Left lung (tissue), 10 donors: Measurements from ENCODE around the gene RBP2. TPM values are rescaled to one million over a fixed set of nuclear protein-coding genes. Genes with fewer than 3 reads are reported as not detected.

Source experiments
- ATAC-seq: fragments of 200-7000 bp; cut with Tn5 transposase; one replicate; pipeline ENCODE4 v1.9.1; 2020; ENCODE audit warnings: moderate library complexity
- DNase-seq, 4 donors: peaks; one replicate each; pipeline ENCODE4 v3.0.0-alpha.2; 2013 to 2020
- H3K27ac ChIP-seq, 2 donors: fragments of 200-600 bp; sonication (generic) in 1 of 2; one replicate each; pipeline versions ENCODE4 v1.5.0 to v1.8.0; 2020 to 2021
- H3K27me3 ChIP-seq, 2 donors: fragments of 200-600 bp; sonication (generic) in 1 of 2; one replicate each; pipeline versions ENCODE4 v1.5.0 to v1.8.0; 2020 to 2021
- H3K36me3 ChIP-seq, 2 donors: fragments of 200-600 bp; sonication (generic) in 1 of 2; one replicate each; pipeline versions ENCODE4 v1.5.0 to v1.8.0; 2020 to 2021
- H3K4me1 ChIP-seq, 2 donors: fragments of 200-600 bp; one replicate each; pipeline ENCODE4 v1.8.0; 2021
- H3K4me3 ChIP-seq, 2 donors: fragments of 200-600 bp; sonication (generic) in 1 of 2; one replicate each; pipeline versions ENCODE4 v1.5.0 to v1.8.0; 2020 to 2021; ENCODE audit warnings: mild to moderate bottlenecking in 1 of 2
- H3K9me3 ChIP-seq, 2 donors: fragments of 200-600 bp; sonication (generic) in 1 of 2; one replicate each; pipeline versions ENCODE4 v1.5.0 to v1.8.0; 2020 to 2021
- intact Hi-C, 2 donors: fragments of 100-400 bp; cut with DNase I; formaldehyde crosslinking; loops; one replicate each; pipeline versions ENCODE4 v1.11.2 to v1.14.2; 2022
- polyA plus RNA-seq, 6 donors: library from polyadenylated mRNA; unstranded; fragments of 120-200 nt; gene quantifications; one replicate each; pipeline ENCODE4 v1.2.1, GENCODE V29; 2013; ENCODE audit not compliant: insufficient read length in 6 of 6
- total RNA-seq, 2 donors: library from RNA; stranded (reverse); fragmentation: NEBNext Ultra II Directional; extraction: Animal tissue kit (Norgen Biotek cat#: 25700); gene quantifications; one replicate each; pipeline ENCODE4 v1.2.1, GENCODE V29; 2021
- TF ChIP-seq, protein P1 (sequence below), 2 donors: fragments of 200-600 bp; sonication (generic) in 1 of 2; IDR thresholded peaks; one replicate each; pipeline versions ENCODE4 v1.5.0 to v1.8.0; 2021; ENCODE audit warnings: antibody characterized with exemption in 2 of 2
- donor health status: DM: no; HTN: yes; CAD: no.
- donor health status: DM: no; HTN: no; CAD: no.

The RBP2 gene
- total and polyA plus RNA-seq, 8 donors = 0.26 to 9.3 (median 0.70) TPM; not detected in 1

DNA sequence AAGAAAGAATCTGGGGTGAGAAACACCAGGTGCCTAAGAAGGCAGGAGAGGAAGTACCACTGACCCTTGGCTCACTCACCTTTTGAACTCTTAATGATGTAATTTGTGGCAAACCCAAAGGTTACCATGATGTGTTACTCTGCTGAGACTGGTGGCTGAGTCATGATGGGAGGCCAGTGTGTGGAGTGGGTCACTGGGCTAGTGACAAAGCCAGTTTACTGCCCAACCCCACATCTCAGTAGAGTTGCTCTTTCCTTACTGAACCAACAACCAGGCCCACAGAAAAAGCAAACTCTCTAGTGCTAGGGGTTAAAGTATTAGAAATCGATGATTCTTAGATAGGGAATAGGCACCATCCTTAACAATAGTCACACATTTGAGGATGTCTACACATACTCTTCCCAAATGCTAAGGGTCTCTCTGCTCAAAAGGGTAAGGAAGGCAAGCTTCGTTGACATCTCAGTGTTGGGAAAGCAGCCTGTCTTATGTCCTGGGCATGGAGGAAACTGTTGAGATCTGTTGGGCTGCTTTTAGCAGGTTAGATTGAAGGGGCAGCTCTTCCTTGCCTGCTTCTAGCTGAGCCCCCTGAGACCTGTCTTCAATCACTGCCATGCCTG, 3.1 kb downstream of the RBP2 start:
- Histone ChIP-seq H3K9me3 (no peaks in the 10 kb centered on the region), H3K27me3 (no peaks in the 10 kb centered on the region), H3K27ac (no peak overlapping the region), H3K4me1 (no peaks in the 10 kb centered on the region), H3K36me3 (no peaks in the 10 kb centered on the region), H3K4me3 (no peak overlapping the region)
- intact Hi-C loops = no loop called here
- DNase-seq (no peak), ATAC-seq (no peak)
- TF ChIP-seq, protein P1, sequence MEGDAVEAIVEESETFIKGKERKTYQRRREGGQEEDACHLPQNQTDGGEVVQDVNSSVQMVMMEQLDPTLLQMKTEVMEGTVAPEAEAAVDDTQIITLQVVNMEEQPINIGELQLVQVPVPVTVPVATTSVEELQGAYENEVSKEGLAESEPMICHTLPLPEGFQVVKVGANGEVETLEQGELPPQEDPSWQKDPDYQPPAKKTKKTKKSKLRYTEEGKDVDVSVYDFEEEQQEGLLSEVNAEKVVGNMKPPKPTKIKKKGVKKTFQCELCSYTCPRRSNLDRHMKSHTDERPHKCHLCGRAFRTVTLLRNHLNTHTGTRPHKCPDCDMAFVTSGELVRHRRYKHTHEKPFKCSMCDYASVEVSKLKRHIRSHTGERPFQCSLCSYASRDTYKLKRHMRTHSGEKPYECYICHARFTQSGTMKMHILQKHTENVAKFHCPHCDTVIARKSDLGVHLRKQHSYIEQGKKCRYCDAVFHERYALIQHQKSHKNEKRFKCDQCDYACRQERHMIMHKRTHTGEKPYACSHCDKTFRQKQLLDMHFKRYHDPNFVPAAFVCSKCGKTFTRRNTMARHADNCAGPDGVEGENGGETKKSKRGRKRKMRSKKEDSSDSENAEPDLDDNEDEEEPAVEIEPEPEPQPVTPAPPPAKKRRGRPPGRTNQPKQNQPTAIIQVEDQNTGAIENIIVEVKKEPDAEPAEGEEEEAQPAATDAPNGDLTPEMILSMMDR (IDR thresholded peaks at IDR 0.05) = no peak

DNA sequence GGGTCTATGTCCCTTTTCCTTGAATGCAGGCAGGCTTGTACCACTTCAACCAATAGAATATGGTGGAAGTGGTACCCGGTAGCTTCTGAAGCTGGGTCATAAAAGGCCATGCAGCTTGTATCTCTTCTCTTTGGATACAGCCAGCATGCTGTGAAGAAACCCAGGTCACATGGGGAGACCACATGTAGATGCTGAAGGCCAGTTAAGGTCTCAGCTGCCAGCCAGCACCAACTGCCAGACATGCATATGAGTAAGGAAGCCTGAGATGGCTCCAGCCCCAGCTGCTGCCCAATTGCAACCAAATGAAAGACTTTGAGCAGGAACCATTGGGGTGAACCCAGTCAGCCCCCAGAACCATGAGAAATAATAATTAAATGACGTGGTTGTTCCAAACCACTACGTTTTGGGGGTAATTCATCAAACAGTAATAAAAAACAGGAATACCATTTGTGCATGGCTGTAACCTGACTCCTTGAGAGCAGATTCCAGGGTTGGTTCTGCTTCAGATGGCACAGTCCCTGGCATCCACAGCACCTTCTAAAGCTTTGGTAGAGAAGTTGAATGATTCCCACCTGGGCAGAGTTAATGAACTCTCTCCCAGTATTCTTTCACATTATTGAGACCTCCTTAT, 3.8 kb downstream of the RBP2 start:
- no peaks in the 10 kb centered on the region for H3K36me3 ChIP-seq
- intact Hi-C loops = no loop called here
- ATAC-seq = no peak
- no peak overlapping the region for H3K27ac ChIP-seq
- H3K4me1 ChIP-seq = no peaks in the 10 kb centered on the region
- no peak overlapping the region for H3K4me3 ChIP-seq
- no peaks in the 10 kb centered on the region for H3K9me3 ChIP-seq
- TF ChIP-seq, protein P1 (IDR thresholded peaks at IDR 0.05) = no peak
- H3K27me3 ChIP-seq = no peaks in the 10 kb centered on the region
- no peak for DNase-seq

DNA sequence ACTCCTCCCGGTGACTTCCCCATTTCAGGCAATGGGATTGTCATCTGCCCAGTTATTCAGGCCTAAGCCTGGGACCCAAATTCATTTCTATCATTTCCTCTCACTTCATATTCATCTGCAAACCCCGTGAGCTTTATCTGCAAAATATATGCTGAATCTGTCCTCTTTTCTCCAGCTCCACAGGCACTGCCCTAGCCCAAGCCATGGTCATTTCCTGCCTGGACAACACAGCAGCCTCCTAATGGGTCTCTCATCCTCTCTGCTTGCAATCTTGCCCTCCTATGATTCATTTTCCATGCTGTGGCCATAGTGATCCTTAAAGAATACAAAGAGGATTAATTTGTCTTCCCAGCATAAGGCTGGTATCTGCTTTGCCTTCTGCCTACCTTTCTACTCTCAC, 6.1 kb downstream of the RBP2 start:
- TF ChIP-seq, protein P1 (IDR thresholded peaks at IDR 0.05) = no peak

DNA sequence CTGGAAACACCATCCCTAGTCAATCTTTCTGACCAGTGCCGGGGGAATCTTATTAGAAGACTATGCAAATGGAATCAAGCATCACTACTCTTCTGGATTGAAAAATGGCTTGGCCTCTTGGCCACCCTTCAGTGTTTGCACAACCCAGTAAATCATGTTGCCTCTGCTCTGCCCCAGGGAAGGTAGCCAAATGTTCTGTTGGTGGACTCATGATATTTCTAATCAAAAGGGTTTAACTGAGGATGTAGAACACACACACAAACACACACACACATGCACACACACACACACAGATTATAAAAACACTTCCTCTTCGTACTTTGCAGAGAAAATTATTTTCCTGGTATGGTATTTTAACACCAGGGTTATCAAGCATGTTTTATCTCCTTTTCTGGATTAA, 7.9 kb downstream of the RBP2 start:
- no peak for ATAC-seq
- no peak overlapping the region for H3K4me3 ChIP-seq
- H3K27ac ChIP-seq = no peak overlapping the region
- H3K4me1 ChIP-seq = no peaks in the 10 kb centered on the region
- H3K36me3 ChIP-seq = no peaks in the 10 kb centered on the region
- intact Hi-C loops = no loop called here
- no peaks in the 10 kb centered on the region for H3K9me3 ChIP-seq
- H3K27me3 ChIP-seq = no peaks in the 10 kb centered on the region
- DNase-seq = peak in 2 of 4 donors; percentile 9 to 43
- TF ChIP-seq, protein P1 (IDR thresholded peaks at IDR 0.05) = no peak

More for the DNA sequence above, 6.1 kb downstream of the RBP2 start:
- no peak for DNase-seq
- no peak for ATAC-seq
- Histone ChIP-seq H3K4me1 (no peaks in the 10 kb centered on the region), H3K9me3 (no peaks in the 10 kb centered on the region), H3K36me3 (no peaks in the 10 kb centered on the region), H3K27me3 (no peaks in the 10 kb centered on the region), H3K27ac (no peak overlapping the region), H3K4me3 (no peak overlapping the region)
- intact Hi-C loops = no loop called here

DNA sequence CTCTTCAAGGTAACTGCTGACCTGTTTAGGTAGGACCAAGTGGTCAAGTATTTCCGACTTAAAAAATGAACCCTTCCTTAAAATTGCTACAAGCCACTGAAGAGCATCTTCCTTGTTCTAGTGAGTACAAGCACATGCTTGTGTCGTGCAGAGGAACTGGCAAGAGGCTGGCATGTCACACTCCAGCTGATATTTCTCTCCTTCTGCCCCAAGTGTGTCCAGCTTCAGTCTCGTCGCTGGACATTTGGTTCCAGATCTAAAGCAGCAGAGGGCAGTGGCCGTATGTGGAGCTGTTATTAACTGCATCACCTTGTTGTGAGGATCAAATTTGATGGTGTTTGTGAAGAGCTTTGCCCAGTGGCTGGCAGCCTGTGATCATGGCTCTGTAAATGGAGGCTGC, 10.0 kb downstream of the RBP2 start:
- TF ChIP-seq, protein P1 (IDR thresholded peaks at IDR 0.05) = no peak
- intact Hi-C loops = no loop called here
- DNase-seq (peak in 1 of 4 donors; percentile 33), ATAC-seq (no peak)
- Histone ChIP-seq H3K27ac (no peak overlapping the region), H3K4me3 (no peak overlapping the region), H3K4me1 (no peaks in the 10 kb centered on the region), H3K36me3 (no peaks in the 10 kb centered on the region), H3K9me3 (no peaks in the 10 kb centered on the region), H3K27me3 (no peaks in the 10 kb centered on the region)
